ENCODE data around the gene KIF26B. TPM values are rescaled to one million over a fixed set of nuclear protein-coding genes. Genes with fewer than 3 reads are reported as not detected.

Gene KIF26B
- total RNA-seq, 4 donors from 2014 or later, result 2.4 to 6.7 (median 6.1) TPM

DNA sequence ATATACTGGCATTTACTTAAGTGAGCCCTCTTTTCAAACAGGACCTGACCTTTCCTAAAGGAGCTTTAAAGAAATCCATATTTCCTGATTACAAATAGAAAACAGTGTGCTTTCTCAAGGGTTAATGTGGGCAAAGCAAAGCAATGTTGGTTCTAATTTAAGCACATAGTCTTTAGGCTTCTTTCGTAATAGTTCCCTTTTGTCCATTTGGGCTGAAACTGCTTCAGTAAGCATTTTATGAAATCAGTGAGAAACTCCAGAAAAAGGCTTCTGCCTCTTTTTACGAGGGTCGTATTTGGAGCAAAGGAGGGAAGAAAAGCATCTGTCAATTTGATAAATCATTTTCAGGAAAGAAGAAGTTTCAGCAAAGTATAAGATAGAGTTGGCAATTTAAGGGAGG lies 331.2 kb downstream of the KIF26B start:
- Histone ChIP-seq H3K4me3 (replicated peaks in 1 of 3) (no peak overlapping the region), H3K27me3 (no peaks in the 10 kb centered on the region), H3K36me3 (no peaks in the 10 kb centered on the region), H3K9me3 (no peaks in the 10 kb centered on the region), H3K4me1 (no peaks in the 10 kb centered on the region), H3K27ac (no peak overlapping the region)
- TF ChIP-seq POLR2A (IDR thresholded peaks at IDR 0.05), result no peak
- TF ChIP-seq, protein P1, sequence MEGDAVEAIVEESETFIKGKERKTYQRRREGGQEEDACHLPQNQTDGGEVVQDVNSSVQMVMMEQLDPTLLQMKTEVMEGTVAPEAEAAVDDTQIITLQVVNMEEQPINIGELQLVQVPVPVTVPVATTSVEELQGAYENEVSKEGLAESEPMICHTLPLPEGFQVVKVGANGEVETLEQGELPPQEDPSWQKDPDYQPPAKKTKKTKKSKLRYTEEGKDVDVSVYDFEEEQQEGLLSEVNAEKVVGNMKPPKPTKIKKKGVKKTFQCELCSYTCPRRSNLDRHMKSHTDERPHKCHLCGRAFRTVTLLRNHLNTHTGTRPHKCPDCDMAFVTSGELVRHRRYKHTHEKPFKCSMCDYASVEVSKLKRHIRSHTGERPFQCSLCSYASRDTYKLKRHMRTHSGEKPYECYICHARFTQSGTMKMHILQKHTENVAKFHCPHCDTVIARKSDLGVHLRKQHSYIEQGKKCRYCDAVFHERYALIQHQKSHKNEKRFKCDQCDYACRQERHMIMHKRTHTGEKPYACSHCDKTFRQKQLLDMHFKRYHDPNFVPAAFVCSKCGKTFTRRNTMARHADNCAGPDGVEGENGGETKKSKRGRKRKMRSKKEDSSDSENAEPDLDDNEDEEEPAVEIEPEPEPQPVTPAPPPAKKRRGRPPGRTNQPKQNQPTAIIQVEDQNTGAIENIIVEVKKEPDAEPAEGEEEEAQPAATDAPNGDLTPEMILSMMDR (IDR thresholded peaks at IDR 0.05), result no peak
- DNase-seq, result no peak
- WGBS, 2 donors, result 79 to 84% methylated on average over 3 of the region's 3 CpGs
- intact Hi-C loops (cut with DNase I), result no loop called here

DNA sequence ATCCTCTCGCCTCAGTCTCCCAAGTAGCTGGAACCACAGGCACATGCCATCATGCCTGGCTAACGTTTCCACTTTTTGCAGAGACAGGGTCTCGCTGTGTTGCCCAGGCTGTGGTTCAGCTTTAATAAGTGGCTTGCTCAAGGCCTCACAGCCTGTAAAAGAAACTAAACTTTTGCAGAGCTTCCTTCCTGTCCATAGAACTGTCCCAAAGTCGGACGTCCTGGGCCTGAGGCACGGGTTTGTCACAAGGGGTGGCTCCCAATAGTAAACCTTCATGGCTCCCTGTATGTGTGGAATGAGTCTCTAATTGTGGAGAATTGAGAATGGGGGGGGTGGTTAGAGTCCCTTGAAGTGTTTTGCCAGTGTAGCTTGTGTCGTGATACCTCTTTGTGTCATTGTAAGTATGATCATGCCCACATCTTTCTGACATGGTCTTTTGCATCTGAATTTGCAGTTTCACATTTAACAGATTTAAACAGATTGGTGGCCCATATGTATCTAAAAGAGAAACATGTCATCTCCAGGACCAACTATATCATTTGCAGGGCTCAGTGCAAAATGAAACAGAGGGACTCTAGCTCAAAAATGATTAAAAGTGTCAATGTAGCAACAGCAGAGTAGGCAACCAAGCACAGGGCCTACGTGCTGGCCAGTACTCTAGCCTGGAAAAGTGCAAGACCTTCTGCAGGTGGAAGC lies 332.1 kb downstream of the KIF26B start:
- no peaks in the 10 kb centered on the region for H3K9me3 ChIP-seq
- intact Hi-C loops (cut with DNase I), result no loop called here
- DNase-seq, result no peak
- no peak overlapping the region for H3K27ac ChIP-seq
- WGBS, 2 donors, result 65 to 82% methylated on average over 8 of the region's 8 CpGs
- H3K4me3 ChIP-seq (replicated peaks in 1 of 3), result no peak overlapping the region
- TF ChIP-seq, protein P1 (IDR thresholded peaks at IDR 0.05), result no peak
- no peak for TF ChIP-seq POLR2A (IDR thresholded peaks at IDR 0.05)
- no peaks in the 10 kb centered on the region for H3K4me1 ChIP-seq
- no peaks in the 10 kb centered on the region for H3K36me3 ChIP-seq
- H3K27me3 ChIP-seq, result no peaks in the 10 kb centered on the region

DNA sequence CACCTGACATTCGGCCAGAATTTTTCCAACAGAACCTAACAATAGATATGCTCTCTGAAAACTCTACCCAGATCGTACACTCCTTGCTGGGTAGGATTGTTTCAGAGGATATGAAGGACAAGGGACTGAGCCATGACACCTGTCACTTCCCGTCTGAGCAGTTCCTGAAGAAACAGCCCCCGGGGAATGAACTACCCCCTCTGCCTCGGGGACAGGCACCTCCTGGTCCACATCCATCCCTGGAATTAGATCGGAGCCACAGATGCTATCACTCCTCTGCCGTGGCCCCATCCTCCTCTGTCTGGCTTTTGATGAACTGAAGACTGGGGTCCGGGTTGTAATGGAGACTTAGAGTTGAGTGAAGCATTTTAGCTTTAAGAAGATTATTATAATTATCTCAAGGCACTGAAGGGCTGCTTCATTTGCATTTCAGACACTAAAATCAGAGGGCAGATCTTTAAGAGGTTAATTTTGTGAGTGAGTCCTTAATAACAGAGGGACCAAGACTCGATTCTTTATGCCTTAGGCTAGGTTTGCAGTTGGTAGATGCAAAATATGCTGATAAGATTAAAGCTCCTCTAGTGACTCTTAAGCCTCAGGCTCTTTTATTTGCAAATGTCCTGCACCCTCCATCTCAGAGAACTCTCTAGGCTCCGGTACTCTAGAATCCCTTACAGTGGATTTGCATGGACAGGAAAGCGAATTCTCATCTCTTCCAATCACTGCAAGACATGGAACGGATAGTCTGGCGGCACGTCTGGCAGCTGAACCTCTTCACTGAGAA lies 333.8 kb downstream of the KIF26B start:
- Histone ChIP-seq H3K4me1 (no peaks in the 10 kb centered on the region), H3K36me3 (no peaks in the 10 kb centered on the region), H3K27me3 (no peaks in the 10 kb centered on the region), H3K27ac (no peak overlapping the region), H3K4me3 (replicated peaks in 1 of 3) (no peak overlapping the region), H3K9me3 (no peaks in the 10 kb centered on the region)
- TF ChIP-seq, protein P1 (IDR thresholded peaks at IDR 0.05), result no peak
- no peak for TF ChIP-seq POLR2A (IDR thresholded peaks at IDR 0.05)
- intact Hi-C loops (cut with DNase I), result no loop called here
- WGBS, 2 donors, result 78 to 79% methylated on average over 14 of the region's 14 CpGs
- no peak for DNase-seq

DNA sequence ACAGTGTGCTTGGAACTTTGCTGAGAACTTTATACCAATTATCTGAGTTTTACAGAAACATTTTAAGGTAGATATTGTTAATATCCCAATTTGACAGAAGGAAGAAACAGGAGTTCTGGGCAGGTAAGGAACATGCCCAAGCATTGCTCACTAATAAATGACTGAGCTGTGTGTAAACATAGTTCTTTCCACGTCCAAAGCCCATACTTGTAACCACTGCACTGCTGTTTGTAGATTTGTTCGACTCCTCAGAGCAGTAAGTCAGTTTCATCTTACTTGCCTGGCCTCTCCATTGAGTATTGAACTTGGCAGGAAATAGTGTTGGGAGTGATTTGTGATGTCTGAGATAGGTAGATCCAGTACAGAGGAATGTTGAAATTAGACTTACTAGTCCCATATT lies 335.1 kb downstream of the KIF26B start:
- intact Hi-C loops (cut with DNase I), result no loop called here
- H3K9me3 ChIP-seq, result no peaks in the 10 kb centered on the region
- no peaks in the 10 kb centered on the region for H3K4me1 ChIP-seq
- DNase-seq, result no peak
- 65 to 67% methylated on average over 2 of the region's 2 CpGs for WGBS, 2 donors
- H3K27ac ChIP-seq, result no peak overlapping the region
- H3K27me3 ChIP-seq, result no peaks in the 10 kb centered on the region
- H3K4me3 ChIP-seq (replicated peaks in 1 of 3), result no peak overlapping the region
- no peaks in the 10 kb centered on the region for H3K36me3 ChIP-seq
- TF ChIP-seq, protein P1 (IDR thresholded peaks at IDR 0.05), result no peak
- TF ChIP-seq POLR2A (IDR thresholded peaks at IDR 0.05), result no peak

DNA sequence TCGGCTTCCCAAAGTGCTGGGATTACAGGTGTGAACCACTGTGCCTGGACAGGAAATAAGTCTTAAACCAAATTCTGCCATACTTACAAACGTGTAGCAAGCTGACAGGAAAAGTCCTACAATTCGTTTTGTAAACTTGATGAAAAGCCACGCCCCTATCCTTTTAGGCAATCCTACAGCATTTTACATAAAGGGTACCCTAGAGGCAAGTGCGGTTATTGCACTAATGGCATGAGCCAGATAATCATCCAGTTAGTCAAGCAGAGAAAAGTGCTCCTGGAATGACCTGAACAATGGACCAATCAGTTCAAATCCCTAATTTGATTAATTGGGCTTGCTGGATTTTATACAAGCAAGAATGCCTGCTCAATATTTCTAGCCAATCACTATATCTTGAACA lies 338.2 kb downstream of the KIF26B start:
- no peak for TF ChIP-seq POLR2A (IDR thresholded peaks at IDR 0.05)
- TF ChIP-seq, protein P1 (IDR thresholded peaks at IDR 0.05), result no peak
- WGBS, 2 donors, result 70 to 76% methylated on average over 5 of the region's 5 CpGs

More for the DNA sequence above, 338.2 kb downstream of the KIF26B start:
- no peak for DNase-seq
- intact Hi-C loops (cut with DNase I), result no loop called here
- Histone ChIP-seq H3K4me3 (replicated peaks in 1 of 3) (no peak overlapping the region), H3K9me3 (no peaks in the 10 kb centered on the region), H3K4me1 (no peaks in the 10 kb centered on the region), H3K27ac (no peak overlapping the region), H3K36me3 (no peaks in the 10 kb centered on the region), H3K27me3 (no peaks in the 10 kb centered on the region)
